Measurements from ENCODE around the gene MED31.
"Not testable (repeated sequence)": the region's sequence is repeated elsewhere in the genome, so short reads cannot be mapped to it uniquely, and the experiment has no call there.

Gene MED31

DNA sequence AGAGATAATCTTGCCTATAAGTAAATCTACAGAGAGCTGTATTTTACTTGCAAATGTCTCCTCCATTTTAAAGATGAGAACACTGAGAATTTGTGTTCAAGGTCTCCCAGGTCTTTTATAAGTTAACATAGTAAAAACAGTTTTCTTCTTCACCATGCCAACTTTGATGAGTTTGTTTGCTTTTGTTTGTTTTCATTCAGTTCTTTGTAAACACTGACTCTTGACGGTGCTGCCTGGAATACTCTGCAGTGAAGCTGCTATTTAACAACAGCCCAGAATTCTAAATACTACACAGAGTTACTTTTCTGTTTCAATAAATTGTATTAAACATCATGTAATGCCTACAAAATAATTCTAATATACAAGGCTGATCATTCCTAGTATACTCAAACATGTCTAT lies 53.7 kb downstream of the MED31 start:
- Mint-ChIP-seq H3K36me3 (ENCODE audit: low read depth) (peaks cover 29% of the 10 kb centered on the region), H3K27ac (no peak overlapping the region), H3K4me3 (no peak overlapping the region), H3K27me3 (ENCODE audit: low read depth) (no peaks in the 10 kb centered on the region), H3K9me3 (no peaks in the 10 kb centered on the region), H3K4me1 (ENCODE audit: low read depth) (no peaks in the 10 kb centered on the region)

GRCh38 chr17:6596941-6597340 lies 54.5 kb downstream of the MED31 start:
- peaks cover 33% of the 10 kb centered on the region for H3K36me3 Mint-ChIP-seq (ENCODE audit: low read depth)
- no peak overlapping the region for H3K4me3 Mint-ChIP-seq
- H3K27me3 Mint-ChIP-seq (ENCODE audit: low read depth), result no peaks in the 10 kb centered on the region
- no peaks in the 10 kb centered on the region for H3K4me1 Mint-ChIP-seq (ENCODE audit: low read depth)
- H3K9me3 Mint-ChIP-seq, result no peaks in the 10 kb centered on the region
- H3K27ac Mint-ChIP-seq, result no peak overlapping the region

- Mint-ChIP-seq H3K27ac (no peak overlapping the region), H3K9me3 (no peaks in the 10 kb centered on the region), H3K27me3 (ENCODE audit: low read depth) (no peaks in the 10 kb centered on the region), H3K4me1 (ENCODE audit: low read depth) (no peaks in the 10 kb centered on the region), H3K4me3 (no peak overlapping the region), H3K36me3 (ENCODE audit: low read depth) (peaks cover 34% of the 10 kb centered on the region)
These were observed 54.9 kb downstream of the MED31 start for GRCh38 chr17:6596511-6596910.

GRCh38 chr17:6596081-6596480 lies 55.3 kb downstream of the MED31 start:
- H3K27me3 Mint-ChIP-seq (ENCODE audit: low read depth), result no peaks in the 10 kb centered on the region

GRCh38 chr17:6593371-6593770 lies 58.0 kb downstream of the MED31 start:
- H3K36me3 Mint-ChIP-seq (ENCODE audit: low read depth), result peaks cover 39% of the 10 kb centered on the region
- not testable (repeated sequence) for H3K4me1 Mint-ChIP-seq (ENCODE audit: low read depth); H3K9me3 Mint-ChIP-seq; H3K4me3 Mint-ChIP-seq; H3K27me3 Mint-ChIP-seq (ENCODE audit: low read depth); H3K27ac Mint-ChIP-seq

More at GRCh38 chr17:6596081-6596480, 55.3 kb downstream of the MED31 start:
- H3K27ac Mint-ChIP-seq, result no peak overlapping the region
- peaks cover 34% of the 10 kb centered on the region for H3K36me3 Mint-ChIP-seq (ENCODE audit: low read depth)
- no peak overlapping the region for H3K4me3 Mint-ChIP-seq
- no peaks in the 10 kb centered on the region for H3K9me3 Mint-ChIP-seq
- no peaks in the 10 kb centered on the region for H3K4me1 Mint-ChIP-seq (ENCODE audit: low read depth)
